GM18858 (cell line): ENCODE results near the gene KRT83.
A peak's percentile ranks its signal among the peaks of the same experiment; 100 is the strongest.
"Not testable (repeated sequence)": the region's sequence is repeated elsewhere in the genome, so short reads cannot be mapped to it uniquely, and the experiment has no call there.

Source experiments
- ATAC-seq: cut with Tn5 transposase; IDR thresholded peaks from one replicate; pipeline ENCODE4 v1.9.1; 2021; ENCODE audit not compliant: unreplicated experiment

The KRT83 gene

DNA sequence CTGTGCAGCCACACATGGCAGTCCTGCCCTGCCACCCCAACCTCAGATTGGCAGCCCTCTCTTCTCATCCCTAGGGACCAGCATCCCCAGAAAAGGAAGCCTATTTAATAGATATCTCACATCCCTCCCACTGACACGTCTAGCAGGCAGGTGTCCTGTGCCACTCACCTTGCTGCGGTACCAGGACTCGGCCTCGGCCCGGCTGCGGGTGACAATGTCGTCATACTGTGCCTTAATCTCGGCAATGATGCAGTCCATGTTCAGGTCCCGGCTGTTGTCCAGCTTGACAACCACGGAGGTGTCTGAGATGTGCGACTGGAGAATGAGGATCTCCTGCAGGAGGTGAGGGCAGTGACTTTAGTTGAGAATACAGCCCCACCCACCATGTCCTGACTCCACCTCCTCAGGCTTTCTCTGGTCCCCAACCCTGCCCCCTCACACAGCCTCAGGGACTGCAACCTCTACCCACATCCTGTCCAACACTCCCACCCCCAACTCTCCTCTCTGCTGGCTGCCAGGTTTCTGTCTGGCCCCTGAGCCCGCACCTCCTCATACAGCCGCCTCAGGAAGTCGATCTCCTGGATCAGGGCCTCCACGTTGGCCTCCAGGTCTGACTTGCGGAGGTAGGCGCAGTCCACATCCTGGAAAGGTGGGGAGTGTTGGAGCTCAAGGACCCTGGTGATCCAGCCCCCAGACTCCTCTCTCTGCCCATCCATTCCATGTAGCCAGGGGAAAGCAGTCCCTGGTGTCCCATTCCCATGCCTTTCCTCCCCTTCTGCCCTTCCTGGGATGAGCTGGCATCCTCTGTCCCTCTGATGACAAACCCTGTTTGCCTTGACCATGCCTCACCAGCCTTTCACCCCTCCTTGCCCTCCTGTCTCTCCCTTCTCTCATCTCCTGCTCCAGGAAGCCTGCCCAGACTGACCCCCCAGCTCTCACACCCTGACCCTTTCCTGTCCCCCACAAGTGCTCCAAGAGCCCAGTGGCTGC lies 33.1 kb downstream of the KRT83 start:
- peak; percentile 62 for ATAC-seq

DNA sequence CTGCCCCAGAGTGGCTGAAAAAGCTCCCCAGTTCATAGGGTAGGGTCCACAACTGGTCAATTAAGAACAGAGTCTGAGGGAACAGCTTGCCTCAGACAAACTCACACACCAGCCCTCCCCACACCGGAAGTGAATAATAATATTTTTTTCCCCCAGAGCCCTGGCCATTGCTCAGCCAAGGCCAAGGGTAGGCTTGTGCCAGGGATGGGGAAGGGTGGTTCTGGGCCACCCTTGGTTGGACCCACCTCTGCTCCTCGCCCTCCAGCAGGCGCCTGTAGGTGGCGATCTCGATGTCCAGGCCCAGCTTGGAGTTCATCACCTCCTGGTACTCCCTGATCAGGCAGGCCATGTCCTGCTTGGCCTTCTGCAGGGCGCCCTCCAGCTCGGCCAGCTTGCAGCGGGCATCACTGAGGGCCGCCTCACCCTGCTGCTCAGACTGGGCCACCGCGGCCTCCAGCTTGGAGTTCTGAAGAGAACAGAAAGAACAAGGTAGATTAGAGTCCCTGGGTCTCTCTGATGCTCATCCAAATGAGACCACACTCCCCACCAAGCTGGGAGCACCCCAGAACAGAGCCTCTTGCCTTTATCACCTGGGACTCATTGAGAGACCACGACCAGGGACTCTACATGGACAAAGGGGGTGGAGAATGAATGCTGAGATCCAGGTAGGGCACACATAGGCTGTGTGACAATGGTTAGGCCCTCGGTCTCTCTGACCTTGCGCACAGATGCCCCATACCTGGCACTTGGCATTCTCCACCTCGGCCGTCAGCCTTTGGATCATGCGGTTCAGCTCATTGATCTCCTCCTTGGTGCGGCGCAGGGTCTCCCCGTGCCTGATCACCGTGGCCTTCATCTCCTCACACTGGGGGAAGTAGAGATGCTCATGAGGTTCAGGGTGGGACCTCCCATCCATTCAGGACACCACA lies 34.1 kb downstream of the KRT83 start:
- not testable (repeated sequence) for ATAC-seq

DNA sequence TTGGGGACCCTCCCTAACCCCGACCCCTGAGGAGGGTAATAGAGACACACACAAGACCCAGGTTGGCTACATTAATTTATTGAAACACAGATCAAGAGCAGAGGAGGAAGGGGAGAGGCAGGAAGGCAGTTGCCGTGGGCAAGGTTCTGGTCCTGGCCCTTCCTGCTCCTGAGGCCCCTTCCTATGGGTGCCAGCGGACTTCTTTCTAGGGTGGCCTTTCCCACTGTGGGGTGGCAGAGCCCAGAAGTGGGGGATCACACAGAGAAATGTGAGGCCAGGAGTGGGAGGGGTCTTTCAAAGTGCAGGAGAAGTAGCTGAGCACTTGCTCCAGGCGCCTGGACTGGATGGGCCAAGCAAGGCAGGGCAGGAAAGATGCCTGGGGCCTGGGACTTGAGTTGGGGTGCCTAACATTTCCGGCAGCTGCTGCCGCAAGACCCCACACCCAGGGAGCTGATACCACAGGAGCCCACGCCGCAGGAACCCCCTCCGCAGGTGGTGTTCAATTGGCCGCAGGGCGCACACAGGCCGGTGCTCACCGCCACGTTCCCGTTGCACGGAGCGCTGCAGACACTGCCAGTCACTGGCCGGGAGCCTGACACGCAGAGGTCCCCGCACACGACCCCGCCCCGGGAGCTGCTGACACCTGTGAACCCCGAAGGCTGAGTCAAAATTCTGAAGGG lies 35.2 kb downstream of the KRT83 start:
- ATAC-seq = no peak

DNA sequence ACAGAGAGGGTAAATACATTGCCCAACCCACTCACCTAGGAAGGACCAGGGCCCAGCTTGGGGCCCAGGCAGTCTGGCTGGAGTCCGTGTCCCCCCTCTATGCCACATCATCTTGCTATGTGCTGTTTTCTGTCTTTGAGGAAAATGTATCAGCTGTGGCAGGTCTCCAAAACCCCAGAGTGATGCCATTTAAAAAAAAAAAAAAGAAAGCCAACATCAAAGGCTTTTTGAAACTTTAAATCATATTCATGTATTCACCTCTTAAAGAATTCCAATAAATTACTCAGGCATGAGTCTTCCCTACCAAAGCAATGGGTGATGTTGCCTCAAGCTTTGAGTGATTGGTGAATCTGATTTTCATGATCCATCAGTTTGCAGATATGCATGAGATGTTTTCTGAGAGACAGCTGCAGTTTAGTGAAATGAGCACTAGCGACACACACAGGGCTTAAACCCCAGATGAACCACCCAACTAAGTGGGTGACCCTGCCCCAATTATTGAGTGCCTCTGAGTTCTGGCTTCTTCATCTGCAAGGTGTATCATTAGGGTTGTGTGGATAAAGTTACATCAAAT lies 35.9 kb downstream of the KRT83 start:
- ATAC-seq = no peak

DNA sequence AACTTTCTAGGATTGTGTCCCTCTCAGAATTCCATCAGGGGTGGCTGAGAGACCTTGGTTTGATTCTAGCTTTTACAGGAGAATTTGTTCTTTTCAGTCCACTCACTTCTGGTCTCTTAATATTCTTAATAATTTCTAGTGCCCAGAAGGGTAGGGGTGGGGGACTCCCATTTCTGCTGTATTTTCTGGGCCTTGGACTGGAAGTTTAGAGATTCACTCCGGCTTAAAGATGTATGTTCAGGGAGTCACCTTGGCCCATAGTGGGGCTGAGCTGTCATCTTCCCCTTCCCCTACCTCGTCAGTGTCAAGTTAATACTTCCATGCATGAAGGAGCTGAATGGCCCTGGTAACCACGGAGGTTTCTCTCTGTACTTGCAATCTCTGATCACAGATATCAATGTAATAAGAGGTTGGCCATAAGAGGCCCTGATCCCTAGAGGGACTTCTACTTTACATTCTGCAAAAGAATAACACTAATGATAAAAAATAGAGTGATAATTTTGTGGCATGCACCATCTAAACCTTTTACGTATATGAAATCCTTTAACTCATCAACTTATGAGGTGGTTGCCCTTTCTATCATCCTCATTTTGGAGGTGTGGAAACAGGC lies 36.5 kb downstream of the KRT83 start:
- ATAC-seq = no peak

DNA sequence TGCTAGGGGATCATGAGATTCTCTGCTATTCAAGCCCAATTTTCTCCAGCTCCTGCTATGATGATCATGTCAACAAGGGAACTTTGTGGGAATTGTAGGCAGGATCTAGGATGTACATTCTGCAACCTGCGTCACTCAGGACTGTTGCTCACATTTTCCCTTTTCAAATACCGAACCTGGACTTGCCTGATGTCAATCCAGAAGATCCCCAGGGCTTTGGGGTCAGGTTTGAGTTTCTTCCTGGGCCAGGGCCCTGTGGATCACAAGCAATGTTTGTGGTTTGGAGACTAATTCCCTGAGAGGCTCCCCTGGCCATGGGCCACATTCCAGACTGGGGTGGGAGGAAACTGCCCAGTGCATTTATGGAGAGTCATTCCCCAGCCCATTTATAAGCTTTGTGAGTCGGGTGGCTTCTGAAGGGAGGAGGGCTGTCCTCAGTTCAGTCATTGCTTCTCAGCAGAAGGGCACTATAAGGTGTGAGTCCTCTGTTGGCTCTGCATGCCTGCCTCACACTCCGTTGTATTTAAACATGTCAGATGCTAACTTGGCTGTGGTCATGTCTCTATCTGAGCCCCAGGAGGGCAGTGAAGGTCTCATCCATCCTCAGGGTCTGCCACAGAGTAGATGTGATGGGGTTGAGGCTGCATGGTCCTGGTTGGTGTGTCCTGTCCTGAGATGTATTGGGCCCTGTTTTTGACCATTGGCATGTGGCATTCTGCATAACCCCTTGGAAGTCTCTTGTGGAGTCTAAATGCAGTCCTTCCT lies 40.2 kb downstream of the KRT83 start:
- ATAC-seq = no peak

DNA sequence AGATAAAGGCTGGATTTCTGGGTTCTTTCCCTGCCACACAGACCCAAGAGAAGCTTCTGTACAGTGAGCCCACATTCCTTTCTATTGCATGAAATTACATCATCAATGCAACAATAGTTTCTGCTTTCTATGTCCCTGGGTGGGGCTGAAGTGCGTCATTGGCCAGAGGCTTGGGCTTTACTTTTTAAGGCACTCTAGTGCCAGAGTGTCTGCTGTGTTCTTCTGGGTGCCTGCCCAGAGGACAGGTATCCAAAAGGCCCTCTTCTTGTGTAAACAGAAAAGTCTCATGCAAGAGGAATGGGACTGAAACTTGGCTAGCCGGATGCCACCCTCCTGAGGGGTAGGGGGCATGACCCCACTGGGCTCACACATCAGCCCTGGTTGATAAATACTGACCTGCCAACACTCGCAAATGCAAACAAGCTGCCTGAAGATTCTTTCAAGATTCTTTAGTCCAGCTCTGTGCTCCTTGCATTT lies 40.8 kb downstream of the KRT83 start:
- ATAC-seq = no peak

DNA sequence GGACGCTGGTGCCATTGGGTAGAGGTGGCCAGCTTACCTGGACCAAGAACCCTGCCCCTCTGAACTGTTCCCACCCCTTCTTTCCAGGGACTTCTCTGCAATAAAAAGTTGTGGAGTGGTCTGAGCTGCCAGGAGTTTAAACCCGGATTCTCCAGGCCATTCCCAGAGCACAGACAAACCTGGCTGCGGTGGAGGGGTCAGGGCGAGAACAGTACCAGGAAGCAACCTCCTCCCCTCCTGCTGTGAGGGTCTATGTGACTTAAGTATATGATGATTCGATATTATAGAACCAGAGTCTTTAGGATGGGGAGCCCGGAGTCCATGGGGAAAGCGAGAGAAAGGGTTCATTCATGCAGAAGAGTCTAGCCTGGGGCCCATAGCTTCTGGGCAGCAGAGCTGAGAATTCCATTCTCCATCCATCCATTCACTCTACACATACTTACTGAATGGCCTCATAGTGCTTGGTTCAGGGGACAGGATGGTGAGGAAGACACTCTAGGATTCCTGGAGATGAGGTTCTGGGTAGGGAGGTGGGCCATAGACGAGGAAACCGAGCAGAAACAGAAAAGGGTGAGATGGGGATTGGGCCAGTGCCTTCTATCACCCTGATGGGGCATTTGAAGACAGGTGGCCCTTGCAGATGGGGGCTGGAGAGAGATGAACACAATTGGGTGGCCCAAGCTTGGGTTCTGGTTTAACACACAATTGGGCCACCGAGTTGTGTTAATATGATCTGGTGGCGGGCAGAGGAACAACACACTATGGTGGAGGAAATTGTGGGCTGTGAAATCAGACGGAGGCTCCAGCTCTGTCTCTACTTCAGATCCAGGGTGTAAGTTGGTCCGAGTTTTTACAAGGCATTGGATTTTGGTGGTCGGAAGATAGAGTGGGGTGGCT lies 41.5 kb downstream of the KRT83 start:
- no peak for ATAC-seq

DNA sequence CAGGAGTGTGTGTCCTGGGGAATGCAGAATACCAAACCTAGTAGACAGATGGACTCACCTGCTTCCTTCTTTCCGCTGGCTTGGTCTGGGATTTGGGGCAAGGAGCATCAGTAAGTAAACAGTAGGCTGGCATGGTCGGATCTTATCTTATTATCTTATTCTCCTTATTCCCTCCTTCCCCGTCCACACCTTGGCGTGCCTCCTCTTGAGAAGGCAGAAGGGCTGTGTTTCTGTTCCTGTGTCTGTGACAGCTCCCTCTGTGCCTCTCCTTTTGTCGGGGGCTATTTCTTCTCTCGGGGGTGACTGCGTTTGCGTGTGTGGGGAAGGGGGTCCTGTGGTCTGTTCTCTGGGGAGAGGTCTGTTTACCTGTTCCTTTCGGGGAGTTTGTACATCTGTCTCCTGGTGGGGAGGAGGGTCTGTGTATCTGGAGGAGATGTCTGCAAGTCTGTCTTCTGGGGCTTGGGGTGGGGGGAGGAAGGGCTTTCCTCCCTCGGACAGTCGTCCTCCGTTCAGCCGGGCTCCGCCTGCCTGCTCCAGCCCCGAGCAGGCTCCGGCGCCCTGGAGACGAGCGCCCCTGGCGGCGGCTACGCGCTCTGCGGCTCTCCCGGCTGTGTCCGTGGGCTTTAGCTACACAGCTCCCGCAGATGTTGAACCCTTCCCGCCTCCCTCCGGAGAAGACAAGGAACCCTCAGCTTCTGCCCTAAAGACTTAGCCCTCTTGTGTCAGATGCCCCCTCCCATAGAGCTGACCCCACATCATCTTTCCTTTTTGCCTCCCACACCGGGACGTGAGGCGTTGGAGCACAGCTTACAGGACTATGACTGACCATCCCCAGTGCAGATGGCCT lies 42.4 kb downstream of the KRT83 start:
- ATAC-seq = no peak

DNA sequence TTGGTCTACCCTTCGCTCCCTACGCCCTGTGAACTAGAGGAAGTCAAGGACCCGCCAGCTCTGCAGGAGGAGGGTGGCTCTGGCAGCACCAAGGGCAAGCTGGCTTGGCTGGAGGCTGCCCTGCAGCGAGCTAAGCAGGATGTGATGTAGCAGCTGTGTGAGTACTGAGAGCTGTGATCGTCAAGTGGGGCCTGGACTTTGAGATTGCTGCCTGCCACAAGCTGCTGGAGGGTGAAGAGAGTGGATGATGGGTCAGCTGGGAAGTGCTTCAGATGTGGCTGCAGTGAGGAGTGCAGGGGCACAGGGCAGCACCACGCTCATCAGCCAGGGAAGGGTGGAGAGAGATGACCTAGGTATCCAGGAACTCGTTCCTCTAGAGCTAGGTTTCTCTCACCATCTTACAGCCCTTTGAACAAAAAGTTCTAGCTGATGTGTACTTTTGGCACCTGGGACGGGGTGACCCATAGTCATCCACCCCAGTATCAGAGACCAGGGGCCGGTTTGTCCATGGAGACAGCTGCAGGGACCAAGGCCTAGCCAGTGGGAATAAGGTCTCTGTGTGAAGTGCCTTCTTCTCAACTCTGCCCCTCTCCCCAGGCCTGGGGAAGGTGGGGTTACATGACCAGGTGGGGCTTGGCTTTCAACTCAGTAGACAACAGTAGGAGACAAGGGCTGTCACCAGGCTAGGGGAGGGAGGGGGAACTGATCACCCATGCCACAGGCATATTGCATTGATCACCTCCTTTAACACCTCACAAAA lies 43.5 kb downstream of the KRT83 start:
- ATAC-seq = no peak

DNA sequence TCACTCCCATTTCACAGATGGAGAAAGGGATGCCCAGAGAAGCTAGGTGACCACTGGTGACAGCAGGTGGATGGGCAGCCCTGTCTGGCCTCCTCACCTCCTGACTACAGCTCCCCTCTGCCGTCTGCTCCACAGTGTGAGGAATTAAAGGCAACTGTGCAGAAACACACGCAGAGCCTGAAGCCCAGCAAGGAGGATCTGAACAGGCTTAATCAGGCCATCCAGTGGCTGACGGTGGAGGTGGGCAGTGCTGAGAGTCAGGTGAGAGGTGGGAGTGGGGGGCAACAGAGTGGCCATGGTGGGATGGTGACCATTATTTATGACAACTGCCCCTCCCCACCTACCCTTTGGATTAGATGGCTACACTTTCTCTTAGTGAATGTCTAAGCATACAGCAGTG lies 45.5 kb downstream of the KRT83 start:
- no peak for ATAC-seq

DNA sequence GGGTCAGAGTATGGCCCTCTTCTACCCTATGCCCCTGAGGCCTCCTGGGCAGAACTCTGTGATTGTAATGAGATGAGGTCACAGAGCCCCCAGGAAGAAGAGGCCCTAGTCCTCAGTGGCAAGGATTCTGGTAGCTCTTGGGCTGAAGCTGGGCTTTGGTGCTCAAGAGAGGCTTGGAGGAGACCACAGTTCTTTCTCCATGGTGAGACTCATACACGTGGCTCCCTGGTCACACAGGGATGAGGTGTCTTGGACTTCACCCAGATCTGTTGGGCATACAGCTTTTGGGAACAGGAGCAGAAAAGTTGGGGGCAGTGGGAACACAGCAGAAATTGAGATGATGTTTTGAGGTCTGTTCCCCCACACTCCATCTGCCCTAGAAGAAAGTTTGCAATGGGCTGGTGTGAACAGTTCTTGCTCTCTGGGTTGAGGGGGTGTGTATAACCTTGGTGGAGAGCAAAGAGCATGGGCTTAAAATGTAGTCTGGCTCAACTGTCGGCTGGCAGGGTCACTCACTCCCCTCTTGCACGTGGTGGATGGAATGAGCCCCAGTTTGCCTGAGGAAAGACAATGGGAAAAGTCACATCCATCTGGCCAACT lies 46.6 kb downstream of the KRT83 start, which contains the start of gene KRT86:
Gene KRT86 (plus strand): TSS at position 125 of the 600 bp plus-strand sequence. CDS start 27,272 bp downstream, outside the sequence.
- ATAC-seq = no peak

DNA sequence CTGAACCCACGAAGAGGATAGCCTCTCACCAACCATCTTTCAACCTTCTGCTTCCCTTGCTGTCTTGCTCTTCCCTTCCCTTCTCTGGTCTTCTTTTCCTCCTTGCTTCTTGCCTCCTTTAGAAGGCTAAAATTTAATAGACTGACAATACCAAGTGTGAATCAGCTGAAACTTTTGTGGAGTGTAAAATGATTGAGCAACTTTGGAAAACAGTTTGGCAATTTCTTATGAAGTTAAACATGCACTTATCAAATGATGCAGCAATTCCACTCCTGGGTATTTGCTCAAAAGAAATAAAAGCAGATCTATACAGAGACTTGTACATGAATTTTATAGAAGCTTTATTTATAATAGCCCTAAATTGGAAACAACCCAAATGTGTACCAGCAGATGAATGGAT lies 50.0 kb downstream of the KRT83 start:
- no peak for ATAC-seq

DNA sequence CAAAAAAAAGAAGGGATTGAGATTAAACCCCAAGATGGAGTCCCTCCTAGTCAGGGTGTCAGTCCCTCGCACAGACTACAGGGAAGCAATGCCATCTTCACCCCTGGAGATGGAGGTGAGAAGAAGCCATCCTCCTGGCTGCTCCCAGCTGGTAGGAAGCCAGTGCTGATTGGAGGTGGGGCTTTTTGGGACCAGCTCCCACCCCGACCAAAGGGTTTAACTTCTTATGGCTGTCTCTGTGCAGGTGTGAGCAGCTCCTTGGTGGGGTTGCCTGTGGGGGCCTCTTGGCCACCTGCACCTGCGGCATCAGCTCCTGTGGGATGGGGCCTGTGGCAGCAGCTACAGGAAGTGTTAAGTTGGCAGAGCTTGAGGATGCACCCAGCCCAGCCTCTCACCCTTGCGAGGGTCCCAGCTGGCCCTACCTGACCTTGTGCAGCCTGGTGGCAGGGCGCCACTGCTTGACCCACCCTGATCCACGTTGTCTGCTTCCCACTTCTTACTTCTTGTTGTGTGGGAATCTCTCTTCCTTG lies 50.6 kb downstream of the KRT83 start:
- no peak for ATAC-seq

DNA sequence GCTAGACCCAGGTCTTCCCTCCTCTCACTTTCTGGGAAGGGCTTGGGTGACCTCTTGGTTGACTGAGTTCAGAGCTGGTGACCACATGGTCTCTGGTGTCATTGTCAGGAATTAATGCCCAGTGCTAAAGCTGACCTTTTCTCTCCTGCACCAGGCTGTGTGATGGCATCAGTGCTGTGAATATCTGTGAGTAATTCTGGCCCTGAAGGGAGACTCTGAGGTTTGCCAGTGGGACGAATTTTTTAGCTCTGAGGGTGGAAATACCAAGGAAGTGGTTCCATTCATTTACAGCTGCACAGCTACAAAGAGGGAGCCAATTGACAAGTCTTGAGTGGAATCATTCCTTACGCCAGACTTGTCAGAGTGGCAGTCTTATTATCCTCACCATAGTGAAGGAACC lies 53.0 kb downstream of the KRT83 start:
- ATAC-seq = no peak

DNA sequence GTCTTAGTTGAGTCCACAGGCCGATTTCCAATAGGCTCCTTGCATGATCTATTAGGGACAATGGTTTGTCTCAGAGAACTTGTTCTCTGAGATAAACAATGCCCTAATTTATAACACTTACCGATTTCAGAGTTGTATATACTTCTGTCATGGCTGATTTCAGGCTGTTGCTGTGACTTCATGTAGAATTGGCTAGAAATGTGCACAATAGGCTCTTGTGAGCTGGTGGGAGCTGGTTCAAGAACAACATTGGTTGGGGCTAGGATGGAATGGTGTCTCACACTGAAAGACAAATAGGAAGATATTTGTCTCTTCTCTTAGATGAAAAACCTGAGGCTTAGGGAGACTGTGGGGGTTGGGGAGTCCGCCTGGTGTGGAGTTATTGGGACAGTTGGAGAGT lies 53.5 kb downstream of the KRT83 start:
- no peak for ATAC-seq
